Measurements from ENCODE around the gene CCNL2. TPM values are rescaled to one million over a fixed set of nuclear protein-coding genes. Genes with fewer than 3 reads are reported as not detected.

The CCNL2 gene
- total RNA-seq, 1 experiment from 2014 or later = 173 TPM

- H3K9me3 Mint-ChIP-seq = no peaks in the 10 kb centered on the region
- H3K4me1 ChIP-seq (ENCODE audit: insufficient read depth, low read length) = no peaks in the 10 kb centered on the region; the same call in 1 of the 2 replicates
Measured at GRCh38 chr1:1354271-1355247, 44.6 kb downstream of the CCNL2 start.

More at GRCh38 chr1:1354271-1355247, 44.6 kb downstream of the CCNL2 start:
- Histone ChIP-seq H3K56ac (ENCODE audit: insufficient read length, low read depth, low read length) (no peak overlapping the region), H3K4ac (ENCODE audit: low read depth, low read length) (no peak overlapping the region), H4K20me1 (ENCODE audit: control insufficient read depth, insufficient read depth, insufficient read length) (no peaks in the 10 kb centered on the region), H3K4me2 (ENCODE audit: insufficient read depth, insufficient read length, low read length) (peak overlapping the region; percentile 62), H4K5ac (ENCODE audit: insufficient read length, low read depth, low read length) (no peak overlapping the region), H3K18ac (ENCODE audit: insufficient read length, low read depth, low read length) (no peak overlapping the region), H4K8ac (replicated peaks; ENCODE audit: insufficient read length, low read depth, low read length) (no peak overlapping the region), H2BK12ac (ENCODE audit: insufficient read length, low read depth, low read length) (no peak overlapping the region), H3K79me1 (ENCODE audit: insufficient read depth, low read depth, low read length, poor library complexity, severe bottlenecking) (no peaks in the 10 kb centered on the region), H3T11ph (ENCODE audit: low read length) (no peak overlapping the region), H3K23ac (ENCODE audit: insufficient read length, low read depth, low read length) (no peak overlapping the region), H3K27ac (ENCODE audit: insufficient read length, low read depth, low read length) (no peak overlapping the region), H3K23me2 (ENCODE audit: insufficient read length, low read depth, low read length, poor library complexity, severe bottlenecking) (peaks cover 7% of the 10 kb centered on the region), H3K9ac (ENCODE audit: extremely low read depth, insufficient read length, low read length) (no peak overlapping the region), H2BK15ac (ENCODE audit: low read depth, low read length) (no peak overlapping the region), H2BK120ac (ENCODE audit: low read depth, low read length, poor library complexity, severe bottlenecking) (no peak overlapping the region), H3K27me3 (ENCODE audit: insufficient read depth, low read length) (peaks cover 4% of the 10 kb centered on the region; the same call in 1 of the 2 replicates), H2AFZ (ENCODE audit: low read length) (no peak overlapping the region), H3K79me2 (ENCODE audit: insufficient read depth, low read length) (no peaks in the 10 kb centered on the region), H2AK5ac (ENCODE audit: insufficient read length, low read length) (no peak overlapping the region), H4K91ac (ENCODE audit: insufficient read length, low read depth, low read length) (no peak overlapping the region), H2BK5ac (ENCODE audit: insufficient read length, low read length) (no peak overlapping the region), H2BK20ac (ENCODE audit: low read depth, low read length, poor library complexity, severe bottlenecking) (no peak overlapping the region), H3K14ac (ENCODE audit: insufficient read depth, low read length) (no peak overlapping the region), H3K9me3 (ENCODE audit: control insufficient read depth, low read depth, low read length) (no peaks in the 10 kb centered on the region)
- Mint-ChIP-seq H3K36me3 (ENCODE audit: insufficient read depth in 1 of 3, low read depth in 3 of 3) (peaks cover 0 to 8% (median 2%) of the 10 kb centered on the region in 3 experiments; a peak in 1 of 7 replicates), H3K4me1 (peaks cover 27 to 48% of the 10 kb centered on the region in 2 experiments), H3K27me3 (ENCODE audit: low read depth) (peaks cover 37% of the 10 kb centered on the region), H3K27ac (peak overlapping the region in 1 of 3 experiments; percentile 40; a peak in 1 of 7 replicates), H3K4me3 (peak overlapping the region; percentile 58 to 85)
- no CpG with 5 or more reads among the region's 116 CpGs for WGBS (ENCODE audit: extremely low coverage, insufficient read length, low lambda C conversion rate)
- TF ChIP-seq CTCF (conservative IDR thresholded peaks at IDR 0.05) = no peak
- no peak for DNase-seq
